Measurements from ENCODE around the gene SHISA5. TPM values are rescaled to one million over a fixed set of nuclear protein-coding genes. Genes with fewer than 3 reads are reported as not detected.

Gene SHISA5
- total and polyA plus RNA-seq, 10 of the 15 experiments (the other 5 are each of a cell fraction or from before 2014, with no cell fraction given): 17.1 to 148 (median 67.3) TPM

DNA sequence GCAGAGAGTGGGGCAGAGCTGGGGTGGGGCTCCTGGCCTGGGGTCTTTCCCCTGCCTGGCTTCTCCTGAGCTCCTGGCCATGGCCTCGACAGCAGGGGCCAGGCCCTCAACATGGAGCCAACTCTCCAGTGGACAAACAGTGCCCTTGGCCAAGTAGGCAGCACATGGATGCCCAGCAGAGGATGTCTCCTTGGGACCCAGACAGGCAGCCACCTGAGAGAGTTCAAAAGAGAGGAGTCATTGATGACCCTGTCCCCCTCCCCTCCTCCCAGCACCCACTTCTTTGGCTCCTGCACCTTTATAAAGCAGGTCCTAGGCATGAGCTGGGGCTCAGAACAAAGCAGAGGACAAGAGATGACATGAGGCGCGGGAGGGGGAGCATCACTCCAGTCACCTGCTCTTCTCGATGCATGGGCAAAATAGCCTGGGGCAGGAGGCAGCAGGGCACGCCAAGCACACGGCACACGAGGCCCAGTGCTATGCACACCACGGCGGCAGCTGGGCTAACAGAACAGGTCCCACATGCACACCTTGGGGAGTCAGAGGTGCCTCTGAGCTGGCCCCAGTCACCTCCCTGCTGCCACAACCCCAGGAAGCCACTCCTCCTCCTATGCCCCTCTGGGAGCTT lies 27.4 kb downstream of the SHISA5 start:
- BruUV-seq (replicated peaks): no TSS peak
- TF ChIP-seq SUZ12 (IDR thresholded peaks at IDR 0.05; ENCODE audit: unreplicated experiment) (no peak), MEF2A (IDR thresholded peaks at IDR 0.05; ENCODE audit: insufficient read depth, low read depth, low read length) (no peak), RUNX3 (IDR thresholded peaks at IDR 0.05; ENCODE audit: low read length) (no peak), SIX5 (IDR thresholded peaks at IDR 0.05; ENCODE audit: low read depth, low read length, severe bottlenecking) (no peak), IKZF2 (IDR thresholded peaks at IDR 0.05) (no peak), PAX5 (IDR thresholded peaks at IDR 0.05; ENCODE audit: borderline replicate concordance, low read depth, low read length) (no peak), NFXL1 (IDR thresholded peaks at IDR 0.05; ENCODE audit: borderline replicate concordance) (no peak), TCF3 (IDR thresholded peaks at IDR 0.05; ENCODE audit: borderline replicate concordance, insufficient read depth, low read depth, low read length) (no peak)
- TF ChIP-seq, protein P1, sequence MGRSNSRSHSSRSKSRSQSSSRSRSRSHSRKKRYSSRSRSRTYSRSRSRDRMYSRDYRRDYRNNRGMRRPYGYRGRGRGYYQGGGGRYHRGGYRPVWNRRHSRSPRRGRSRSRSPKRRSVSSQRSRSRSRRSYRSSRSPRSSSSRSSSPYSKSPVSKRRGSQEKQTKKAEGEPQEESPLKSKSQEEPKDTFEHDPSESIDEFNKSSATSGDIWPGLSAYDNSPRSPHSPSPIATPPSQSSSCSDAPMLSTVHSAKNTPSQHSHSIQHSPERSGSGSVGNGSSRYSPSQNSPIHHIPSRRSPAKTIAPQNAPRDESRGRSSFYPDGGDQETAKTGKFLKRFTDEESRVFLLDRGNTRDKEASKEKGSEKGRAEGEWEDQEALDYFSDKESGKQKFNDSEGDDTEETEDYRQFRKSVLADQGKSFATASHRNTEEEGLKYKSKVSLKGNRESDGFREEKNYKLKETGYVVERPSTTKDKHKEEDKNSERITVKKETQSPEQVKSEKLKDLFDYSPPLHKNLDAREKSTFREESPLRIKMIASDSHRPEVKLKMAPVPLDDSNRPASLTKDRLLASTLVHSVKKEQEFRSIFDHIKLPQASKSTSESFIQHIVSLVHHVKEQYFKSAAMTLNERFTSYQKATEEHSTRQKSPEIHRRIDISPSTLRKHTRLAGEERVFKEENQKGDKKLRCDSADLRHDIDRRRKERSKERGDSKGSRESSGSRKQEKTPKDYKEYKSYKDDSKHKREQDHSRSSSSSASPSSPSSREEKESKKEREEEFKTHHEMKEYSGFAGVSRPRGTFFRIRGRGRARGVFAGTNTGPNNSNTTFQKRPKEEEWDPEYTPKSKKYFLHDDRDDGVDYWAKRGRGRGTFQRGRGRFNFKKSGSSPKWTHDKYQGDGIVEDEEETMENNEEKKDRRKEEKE (IDR thresholded peaks at IDR 0.05): no peak
- TF ChIP-seq, protein P2, sequence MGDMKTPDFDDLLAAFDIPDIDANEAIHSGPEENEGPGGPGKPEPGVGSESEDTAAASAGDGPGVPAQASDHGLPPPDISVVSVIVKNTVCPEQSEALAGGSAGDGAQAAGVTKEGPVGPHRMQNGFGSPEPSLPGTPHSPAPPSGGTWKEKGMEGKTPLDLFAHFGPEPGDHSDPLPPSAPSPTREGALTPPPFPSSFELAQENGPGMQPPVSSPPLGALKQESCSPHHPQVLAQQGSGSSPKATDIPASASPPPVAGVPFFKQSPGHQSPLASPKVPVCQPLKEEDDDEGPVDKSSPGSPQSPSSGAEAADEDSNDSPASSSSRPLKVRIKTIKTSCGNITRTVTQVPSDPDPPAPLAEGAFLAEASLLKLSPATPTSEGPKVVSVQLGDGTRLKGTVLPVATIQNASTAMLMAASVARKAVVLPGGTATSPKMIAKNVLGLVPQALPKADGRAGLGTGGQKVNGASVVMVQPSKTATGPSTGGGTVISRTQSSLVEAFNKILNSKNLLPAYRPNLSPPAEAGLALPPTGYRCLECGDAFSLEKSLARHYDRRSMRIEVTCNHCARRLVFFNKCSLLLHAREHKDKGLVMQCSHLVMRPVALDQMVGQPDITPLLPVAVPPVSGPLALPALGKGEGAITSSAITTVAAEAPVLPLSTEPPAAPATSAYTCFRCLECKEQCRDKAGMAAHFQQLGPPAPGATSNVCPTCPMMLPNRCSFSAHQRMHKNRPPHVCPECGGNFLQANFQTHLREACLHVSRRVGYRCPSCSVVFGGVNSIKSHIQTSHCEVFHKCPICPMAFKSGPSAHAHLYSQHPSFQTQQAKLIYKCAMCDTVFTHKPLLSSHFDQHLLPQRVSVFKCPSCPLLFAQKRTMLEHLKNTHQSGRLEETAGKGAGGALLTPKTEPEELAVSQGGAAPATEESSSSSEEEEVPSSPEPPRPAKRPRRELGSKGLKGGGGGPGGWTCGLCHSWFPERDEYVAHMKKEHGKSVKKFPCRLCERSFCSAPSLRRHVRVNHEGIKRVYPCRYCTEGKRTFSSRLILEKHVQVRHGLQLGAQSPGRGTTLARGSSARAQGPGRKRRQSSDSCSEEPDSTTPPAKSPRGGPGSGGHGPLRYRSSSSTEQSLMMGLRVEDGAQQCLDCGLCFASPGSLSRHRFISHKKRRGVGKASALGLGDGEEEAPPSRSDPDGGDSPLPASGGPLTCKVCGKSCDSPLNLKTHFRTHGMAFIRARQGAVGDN (IDR thresholded peaks at IDR 0.05): no peak
- no peak overlapping the region for H3K4me2 ChIP-seq (ENCODE audit: control insufficient read depth, insufficient read depth)
- ChIA-PET SMC1A (ENCODE audit: uncharacterized antibody, unreplicated experiment) (interaction anchor here (1.2 kb wide), 1 partner anchor 72 kb away, joined by 3 read pairs; no protein-coding TSS in a partner anchor), RAD21 (ENCODE audit: unreplicated experiment) (interaction anchor here (0.6 kb wide), 1 partner anchor 222 kb away, joined by 3 read pairs; no protein-coding TSS in a partner anchor), POLR2A (interaction anchor here (0.7 kb wide), 2 partner anchors 17 to 132 kb away, joined by 3 to 6 read pairs; no protein-coding TSS in a partner anchor), CTCF (interaction anchor here (0.9 to 1.2 kb wide), 3 partner anchors 12 to 71 kb away, joined by 3 read pairs; no protein-coding TSS in a partner anchor)
- in situ Hi-C loops (cut with MboI) (no loop called here), intact Hi-C loops (cut with micrococcal nuclease; ENCODE audit: unreplicated experiment) (no loop called here)
- no peaks in the 10 kb centered on the region for H3K27me3 ChIP-seq (replicated peaks in 1 of 2; ENCODE audit: control insufficient read depth in 2 of 2, insufficient read depth in 2 of 2, low read length in 1 of 2)
- FAIRE-seq (no peak), DNase-seq (ENCODE audit: low read depth, low spot score) (no peak), ATAC-seq (no peak)
- no peaks in the 10 kb centered on the region for H3K9me3 ChIP-seq (replicated peaks; ENCODE audit: control insufficient read depth, insufficient read depth, low read length)
- H2AFZ ChIP-seq (ENCODE audit: control insufficient read depth, low read depth, low read length): no peak overlapping the region
- no peak overlapping the region for H3K9ac ChIP-seq (ENCODE audit: control insufficient read depth, insufficient read depth, low read length)
- no peaks in the 10 kb centered on the region for H4K20me1 ChIP-seq (ENCODE audit: control insufficient read depth, insufficient read depth)
- H3K36me3 ChIP-seq (ENCODE audit: control insufficient read depth in 2 of 2, insufficient read depth in 2 of 2, low read length in 1 of 2): no peaks in the 10 kb centered on the region
- peaks cover 11% of the 10 kb centered on the region for H3K79me2 ChIP-seq (ENCODE audit: control insufficient read depth, insufficient read depth, low read length)
- WGBS (ENCODE audit: insufficient coverage, insufficient replicate concordance, low lambda C conversion rate, missing lambda C conversion rate): 86% methylated on average over 9 of the region's 9 CpGs
- no peak overlapping the region for H3K27ac ChIP-seq (ENCODE audit: control insufficient read depth, insufficient read depth)
- H3K4me3 ChIP-seq: no peak overlapping the region
- peaks cover 21% of the 10 kb centered on the region for H3K4me1 ChIP-seq (ENCODE audit: control insufficient read depth, insufficient read depth, low read length)
